ENCODE results near the gene TAGLN3.

- TF ChIP-seq POLR2AphosphoS5 (IDR thresholded peaks at IDR 0.05; ENCODE audit: low read depth, low read length) (no peak), PAX5 (IDR thresholded peaks at IDR 0.05; ENCODE audit: insufficient read depth, low read length, severe bottlenecking) (no peak), TAF1 (IDR thresholded peaks at IDR 0.05; ENCODE audit: low read depth, low read length) (no peak), POU2F2 (IDR thresholded peaks at IDR 0.05; ENCODE audit: low read depth, low read length) (no peak), SPI1 (IDR thresholded peaks at IDR 0.05; ENCODE audit: low read depth, low read length) (no peak), POLR2A (IDR thresholded peaks at IDR 0.05; ENCODE audit: low read depth, low read length) (no peak)
These were observed 17.3 kb upstream of the TAGLN3 start for GRCh38 chr3:111981457-111981763.
